ENCODE results near the gene RBFOX1. TPM values are rescaled to one million over a fixed set of nuclear protein-coding genes. Genes with fewer than 3 reads are reported as not detected.

The RBFOX1 gene
- polyA plus RNA-seq, 1 donor from 2014 or later = 56.8 TPM

- H3K36me3 ChIP-seq (ENCODE audit: insufficient read depth, low read length) = no peaks in the 10 kb centered on the region
- H3K4me3 ChIP-seq (ENCODE audit: low read length) = no peak overlapping the region
- no peak overlapping the region for H3K27ac ChIP-seq (ENCODE audit: low read length)
- no peak overlapping the region for H3K9ac ChIP-seq (ENCODE audit: low read length)
- H3K9me2 ChIP-seq (ENCODE audit: insufficient read depth, low read length) = no peaks in the 10 kb centered on the region
- H3K4me2 ChIP-seq (ENCODE audit: low read length) = no peak overlapping the region
- no peaks in the 10 kb centered on the region for H3F3A ChIP-seq (ENCODE audit: insufficient read depth, low read length, poor library complexity, severe bottlenecking)
- H3K79me2 ChIP-seq (replicated peaks; ENCODE audit: insufficient read depth, low read length) = no peaks in the 10 kb centered on the region
- no peak overlapping the region for H2AFZ ChIP-seq (ENCODE audit: low read depth, low read length)
- H4K20me1 ChIP-seq (ENCODE audit: insufficient read depth) = no peaks in the 10 kb centered on the region
- H3K9me3 ChIP-seq (ENCODE audit: low read length) = no peaks in the 10 kb centered on the region
- no peaks in the 10 kb centered on the region for H3K27me3 ChIP-seq (ENCODE audit: insufficient read depth, low read depth, low read length)
- no peak for TF ChIP-seq POLR2AphosphoS5 (IDR thresholded peaks at IDR 0.05)
- no peak for TF ChIP-seq EZH2 (IDR thresholded peaks at IDR 0.05; ENCODE audit: borderline replicate concordance, insufficient read depth, low read length, poor library complexity, severe bottlenecking)
- no peak for TF ChIP-seq EP300 (conservative IDR thresholded peaks at IDR 0.05; ENCODE audit: poor library complexity, severe bottlenecking)
- no peak for TF ChIP-seq REST (IDR thresholded peaks at IDR 0.05; ENCODE audit: borderline replicate concordance)
- no peak for TF ChIP-seq SMC3 (conservative IDR thresholded peaks at IDR 0.05; ENCODE audit: poor library complexity)
- no peak for TF ChIP-seq CTCF (IDR thresholded peaks at IDR 0.05; ENCODE audit: poor library complexity, severe bottlenecking)
- TF ChIP-seq RAD21 (conservative IDR thresholded peaks at IDR 0.05) = no peak
- TF ChIP-seq TAF1 (IDR thresholded peaks at IDR 0.05; ENCODE audit: low read depth) = no peak
- TF ChIP-seq MXI1 (conservative IDR thresholded peaks at IDR 0.05; ENCODE audit: poor library complexity, severe bottlenecking) = no peak
Measured at GRCh38 chr16:7334801-7335560, 2.3 kb downstream of the RBFOX1 start.

- H3K9me2 ChIP-seq (ENCODE audit: insufficient read depth, low read length) = no peaks in the 10 kb centered on the region
- H3K9me3 ChIP-seq (ENCODE audit: low read length) = no peaks in the 10 kb centered on the region
- H3K9ac ChIP-seq (ENCODE audit: low read length) = no peak overlapping the region
- no peaks in the 10 kb centered on the region for H3K79me2 ChIP-seq (replicated peaks; ENCODE audit: insufficient read depth, low read length)
- H4K20me1 ChIP-seq (ENCODE audit: insufficient read depth) = no peaks in the 10 kb centered on the region
- H3K4me2 ChIP-seq (ENCODE audit: low read length) = no peak overlapping the region
- no peak overlapping the region for H2AFZ ChIP-seq (ENCODE audit: low read depth, low read length)
- no peak overlapping the region for H3K27ac ChIP-seq (ENCODE audit: low read length)
- no peak for TF ChIP-seq RAD21 (conservative IDR thresholded peaks at IDR 0.05)
- no peak overlapping the region for H3K4me3 ChIP-seq (ENCODE audit: low read length)
- no peaks in the 10 kb centered on the region for H3F3A ChIP-seq (ENCODE audit: insufficient read depth, low read length, poor library complexity, severe bottlenecking)
- no peaks in the 10 kb centered on the region for H3K36me3 ChIP-seq (ENCODE audit: insufficient read depth, low read length)
- no peaks in the 10 kb centered on the region for H3K27me3 ChIP-seq (ENCODE audit: insufficient read depth, low read depth, low read length)
Measured at GRCh38 chr16:7335991-7336634, 3.5 kb downstream of the RBFOX1 start.
